GM23248 (cell line): ENCODE results near the gene SART3. TPM values are rescaled to one million over a fixed set of nuclear protein-coding genes. Genes with fewer than 3 reads are reported as not detected.
"Not testable (repeated sequence)": the region's sequence is repeated elsewhere in the genome, so short reads cannot be mapped to it uniquely, and the experiment has no call there.

Experiments used
- DNase-seq: peaks from one replicate; pipeline ENCODE4 v3.0.0-alpha.2; 2015
- H2AFZ ChIP-seq: fragments of 200-600 bp; sonication (generic); 2 replicates; pipeline ENCODE4 v1.6.1; 2016; ENCODE audit warnings: antibody characterized with exemption
- H3F3A ChIP-seq: fragments of 200-600 bp; sonication (generic); 2 replicates; pipeline ENCODE4 v1.6.1; 2016; ENCODE audit warnings: mild to moderate bottlenecking, antibody characterized with exemption, mixed run types; ENCODE audit not compliant: insufficient read depth
- H3K27ac ChIP-seq: fragments of 200-600 bp; sonication (generic); 2 replicates; pipeline ENCODE4 v1.5.1; 2016; ENCODE audit warnings: mild to moderate bottlenecking
- H3K27me3 ChIP-seq: fragments of 200-600 bp; sonication (generic); replicated peaks from 2 replicates; pipeline ENCODE4 v1.6.1; 2016; ENCODE audit warnings: mild to moderate bottlenecking; ENCODE audit not compliant: insufficient read depth
- H3K36me3 ChIP-seq: fragments of 200-600 bp; sonication (generic); 2 replicates; pipeline ENCODE4 v1.6.1; 2016; ENCODE audit warnings: low read depth, mild to moderate bottlenecking
- H3K4me1 ChIP-seq: fragments of 200-600 bp; sonication (generic); 2 replicates; pipeline ENCODE4 v1.6.1; 2016; ENCODE audit warnings: mild to moderate bottlenecking; ENCODE audit not compliant: insufficient read depth
- H3K4me2 ChIP-seq: fragments of 200-600 bp; sonication (generic); one replicate; pipeline ENCODE4 v1.6.1; 2016; ENCODE audit warnings: mild to moderate bottlenecking; ENCODE audit not compliant: unreplicated experiment
- H3K4me3 ChIP-seq: fragments of 200-600 bp; sonication (generic); 2 replicates; pipeline ENCODE4 v1.5.1; 2016; ENCODE audit warnings: mild to moderate bottlenecking
- H3K79me2 ChIP-seq: fragments of 200-600 bp; sonication (generic); 2 replicates; pipeline ENCODE4 v1.6.1; 2016; ENCODE audit warnings: mild to moderate bottlenecking; ENCODE audit not compliant: insufficient read depth
- H3K9ac ChIP-seq: fragments of 200-600 bp; sonication (generic); 2 replicates; pipeline ENCODE4 v1.6.1; 2016; ENCODE audit warnings: mild to moderate bottlenecking
- H3K9me2 ChIP-seq: fragments of 200-600 bp; sonication (generic); 2 replicates; pipeline ENCODE4 v1.6.1; 2016; ENCODE audit warnings: mixed run types, mild to moderate bottlenecking, moderate library complexity; ENCODE audit not compliant: insufficient read depth
- H3K9me3 ChIP-seq: fragments of 200-600 bp; sonication (generic); one replicate; pipeline ENCODE4 v1.6.1; 2017; ENCODE audit warnings: low read depth
- H4K20me1 ChIP-seq: fragments of 200-600 bp; sonication (generic); 2 replicates; pipeline ENCODE4 v1.6.0; 2016; ENCODE audit not compliant: insufficient read depth
- EZH2 ChIP-seq: fragments of 200-600 bp; sonication (generic); IDR thresholded peaks from 2 replicates; pipeline ENCODE4 v1.6.1; 2018; ENCODE audit warnings: antibody characterized with exemption, mild to moderate bottlenecking; ENCODE audit not compliant: insufficient read depth, poor library complexity, severe bottlenecking
- EZH2phosphoT487 ChIP-seq: fragments of 200-600 bp; sonication (generic); IDR thresholded peaks from 2 replicates; pipeline ENCODE4 v1.6.1; 2018; ENCODE audit warnings: antibody characterized with exemption, moderate library complexity, mild to moderate bottlenecking, low read depth; ENCODE audit not compliant: insufficient read depth
- WGBS, 2 experiments: methylation state at CpG; one replicate each; pipeline ENCODE4 v1.1.6; 2015 to 2017; ENCODE audit warnings: low lambda C conversion rate in 2 of 2, low coverage in 1 of 2; ENCODE audit errors: missing lambda C conversion rate in 2 of 2; 5-methylcytosine and 5-hydroxymethylcytosine counted together
- in situ Hi-C: fragments of 300-500 bp; cut with MboI; formaldehyde crosslinking; loops from 2 replicates; pipeline ENCODE4 v1.15.0; 2020
- polyA plus RNA-seq: library from polyadenylated mRNA; unstranded; fragments of >200 nt; fragmentation: Nextera tagmentation; extraction: Ambion mirVana; gene quantifications from 2 replicates; pipeline ENCODE4 v1.2.1, GENCODE V29; 2016
- total RNA-seq: library from RNA; depleted of rRNA; stranded (reverse); fragments of >200 nt; shearing (Covaris generic); gene quantifications from 2 replicates; pipeline ENCODE4 v1.2.3, GENCODE V29; 2014

The SART3 gene
- total and polyA plus RNA-seq, 2 experiments from 2014 or later: 20.5 to 29.7 TPM

DNA sequence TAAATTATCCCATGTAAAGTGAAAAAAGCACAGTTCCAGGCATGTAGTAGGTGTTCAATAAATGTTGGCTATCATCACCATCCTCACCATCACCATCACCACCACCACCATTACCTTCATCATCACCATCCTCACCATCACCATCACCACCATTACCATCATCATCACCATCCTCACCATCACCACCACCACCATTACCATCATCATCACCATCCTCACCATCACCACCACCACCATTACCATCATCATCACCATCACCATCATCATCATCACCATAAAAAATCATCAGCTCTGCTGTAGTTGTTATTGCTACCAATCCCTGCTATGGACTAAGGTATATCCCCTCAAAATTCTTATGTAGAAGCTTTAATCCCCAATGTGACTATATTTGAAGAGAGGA, 16.5 kb upstream of the SART3 start:
- H4K20me1 ChIP-seq: no peaks in the 10 kb centered on the region
- 0 out of 2 replicates have a peak, but pooled peaks cover 7% of the 10 kb centered on the region for H3F3A ChIP-seq
- H3K9me2 ChIP-seq: no peaks in the 10 kb centered on the region
- no peaks in the 10 kb centered on the region for H3K79me2 ChIP-seq
- TF ChIP-seq EZH2 (no peak), EZH2phosphoT487 (no peak)
- H3K27ac ChIP-seq: no peak overlapping the region
- H3K36me3 ChIP-seq: no peaks in the 10 kb centered on the region
- no peak overlapping the region for H3K9ac ChIP-seq
- no peak overlapping the region for H3K4me3 ChIP-seq
- in situ Hi-C loops: no loop called here
- no peaks in the 10 kb centered on the region for H3K4me1 ChIP-seq
- no peaks in the 10 kb centered on the region for H3K9me3 ChIP-seq
- H2AFZ ChIP-seq: no peak overlapping the region
- no peak overlapping the region for H3K4me2 ChIP-seq
- no peak for DNase-seq
- no peaks in the 10 kb centered on the region for H3K27me3 ChIP-seq

DNA sequence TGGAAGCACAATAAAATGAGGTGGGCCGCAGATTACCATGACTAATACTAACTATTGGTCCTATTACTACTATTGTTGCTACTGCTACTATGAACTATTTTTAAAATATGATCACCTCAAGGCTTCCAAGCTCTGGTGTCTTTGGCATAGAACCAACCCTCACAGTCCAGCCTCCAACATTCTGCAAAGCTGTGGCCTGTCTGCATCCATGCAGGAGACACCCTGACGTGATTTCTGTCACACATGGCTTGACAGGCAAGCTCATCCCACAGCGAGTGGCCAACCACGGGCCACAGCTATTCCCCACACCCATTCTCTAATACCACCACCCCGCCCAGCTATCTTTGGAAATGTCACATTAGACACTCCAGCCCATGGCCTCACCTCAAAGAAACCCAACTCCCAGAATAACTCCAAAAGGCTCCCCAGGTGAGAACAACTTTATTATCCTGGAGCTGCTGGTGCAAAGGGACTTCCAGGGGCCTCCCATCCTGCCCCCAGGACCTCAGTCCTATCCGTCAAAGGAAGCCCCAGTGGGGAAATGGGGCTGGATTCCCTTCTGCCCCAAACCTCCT, 15.8 kb upstream of the SART3 start:
- H3K27ac ChIP-seq: no peak overlapping the region

DNA sequence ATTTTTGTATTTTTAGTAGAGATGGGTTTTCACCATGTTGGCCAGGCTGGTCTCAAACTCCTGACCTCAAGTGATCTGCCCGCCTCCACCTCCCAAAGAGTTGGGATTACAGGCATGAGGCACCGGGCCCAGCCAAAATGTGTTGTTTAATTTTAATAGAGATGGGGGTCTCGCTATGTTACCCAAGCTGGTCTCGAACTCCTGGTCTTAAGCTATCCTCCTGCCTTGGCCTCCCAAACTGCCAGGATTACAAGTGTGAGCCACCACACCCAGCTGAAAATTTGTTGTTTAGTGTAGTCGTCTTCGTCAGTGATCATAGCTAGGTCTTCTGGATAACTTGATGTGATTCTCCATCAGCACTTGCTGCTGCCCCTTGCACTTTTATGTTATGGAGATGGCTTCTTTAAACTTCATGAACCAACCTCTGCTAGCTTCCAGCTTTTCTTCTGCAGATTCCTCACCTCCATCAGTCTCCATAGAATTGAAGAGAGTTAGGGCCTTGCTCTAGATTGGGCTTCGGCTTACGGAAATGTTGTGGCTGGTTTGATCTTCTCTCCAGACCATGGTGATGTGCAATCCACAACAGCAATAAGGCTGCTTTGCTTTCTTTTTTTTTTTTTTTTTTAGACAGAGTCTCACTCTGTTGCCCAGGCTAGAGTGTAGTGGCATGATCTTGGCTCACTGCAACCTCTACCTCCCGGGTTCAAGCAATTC, 14.4 kb upstream of the SART3 start:
- Histone ChIP-seq H4K20me1 (no peaks in the 10 kb centered on the region), H3K9ac (no peak overlapping the region), H3K4me1 (no peaks in the 10 kb centered on the region), H3K36me3 (no peaks in the 10 kb centered on the region), H3K4me3 (no peak overlapping the region), H3K27ac (no peak overlapping the region), H3K79me2 (no peaks in the 10 kb centered on the region), H3F3A (peaks cover 10% of the 10 kb centered on the region), H3K9me2 (no peaks in the 10 kb centered on the region), H3K9me3 (no peaks in the 10 kb centered on the region), H2AFZ (no peak overlapping the region), H3K27me3 (no peaks in the 10 kb centered on the region), H3K4me2 (no peak overlapping the region)
- in situ Hi-C loops: no loop called here
- DNase-seq: no peak
- TF ChIP-seq EZH2 (no peak), EZH2phosphoT487 (no peak)
- WGBS, 2 experiments: 88 to 92% methylated on average over 8 to 9 of the region's 9 CpGs

More for the DNA sequence above, 15.8 kb upstream of the SART3 start:
- Histone ChIP-seq H3K9me2 (no peaks in the 10 kb centered on the region), H3K79me2 (no peaks in the 10 kb centered on the region), H3K27me3 (no peaks in the 10 kb centered on the region), H3K4me2 (no peak overlapping the region), H3K9me3 (no peaks in the 10 kb centered on the region), H3K9ac (no peak overlapping the region), H3K4me3 (no peak overlapping the region), H2AFZ (no peak overlapping the region), H4K20me1 (no peaks in the 10 kb centered on the region), H3F3A (0 out of 2 replicates have a peak, but pooled peaks cover 7% of the 10 kb centered on the region), H3K36me3 (no peaks in the 10 kb centered on the region), H3K4me1 (no peaks in the 10 kb centered on the region)
- TF ChIP-seq EZH2 (no peak), EZH2phosphoT487 (no peak)
- DNase-seq: no peak
- in situ Hi-C loops: no loop called here
- WGBS, 2 experiments: 47 to 50% methylated on average over 6 of the region's 6 CpGs

- H3K4me3 ChIP-seq, H3K9ac ChIP-seq, H3K9me2 ChIP-seq, H3K27ac ChIP-seq, H3K79me2 ChIP-seq, H3K4me2 ChIP-seq, DNase-seq, H3K4me1 ChIP-seq, H3K27me3 ChIP-seq, H3K36me3 ChIP-seq, H3K9me3 ChIP-seq, H4K20me1 ChIP-seq, H2AFZ ChIP-seq: not testable (repeated sequence)
- in situ Hi-C loops: loop anchor here (5.0 kb wide), 1 partner anchor 43 kb away; no protein-coding TSS in a partner anchor
- 88 to 100% methylated on average over 1 of the region's 1 CpG for WGBS, 2 experiments
- peaks cover 13% of the 10 kb centered on the region for H3F3A ChIP-seq
Measured at GRCh38 chr12:108574276-108574675, 13.3 kb upstream of the SART3 start.
